Karpas-422 (cell line): ENCODE results near the gene SUPT5H. TPM values are rescaled to one million over a fixed set of nuclear protein-coding genes. Genes with fewer than 3 reads are reported as not detected.

Experiments used
- DNase-seq: peaks from one replicate; pipeline ENCODE4 v3.0.0-alpha.2; 2015
- H2AFZ ChIP-seq: fragments of 200-600 bp; sonication (generic); 2 replicates; pipeline ENCODE4 v1.6.1; 2014; ENCODE audit warnings: antibody characterized with exemption, low read length, mixed read lengths
- H3K27ac ChIP-seq: fragments of 200-600 bp; sonication (generic); 2 replicates; pipeline ENCODE4 v1.5.1; 2014; ENCODE audit warnings: mild to moderate bottlenecking, low read length, moderate library complexity
- H3K27me3 ChIP-seq: fragments of 200-600 bp; sonication (generic); 2 replicates; pipeline ENCODE4 v1.6.1; 2014; ENCODE audit warnings: low read length, mixed read lengths
- H3K36me3 ChIP-seq: fragments of 200-600 bp; sonication (generic); 2 replicates; pipeline ENCODE4 v1.6.1; 2014; ENCODE audit warnings: low read length, mixed read lengths; ENCODE audit not compliant: insufficient read depth
- H3K4me1 ChIP-seq: fragments of 200-600 bp; sonication (generic); 2 replicates; pipeline ENCODE4 v1.6.1; 2014; ENCODE audit warnings: mild to moderate bottlenecking, low read length, mixed read lengths
- H3K4me2 ChIP-seq: fragments of 200-600 bp; sonication (generic); 2 replicates; pipeline ENCODE4 v1.6.1; 2014; ENCODE audit warnings: low read length, low read depth, mild to moderate bottlenecking; ENCODE audit not compliant: poor library complexity, severe bottlenecking
- H3K4me3 ChIP-seq: fragments of 200-600 bp; sonication (generic); 2 replicates; pipeline ENCODE4 v1.5.1; 2014; ENCODE audit warnings: mild to moderate bottlenecking, antibody characterized with exemption, low read length, mixed read lengths
- H3K79me2 ChIP-seq: fragments of 200-600 bp; sonication (generic); 2 replicates; pipeline ENCODE4 v1.6.1; 2014; ENCODE audit warnings: mild to moderate bottlenecking, low read length, mixed read lengths
- H3K9ac ChIP-seq: fragments of 200-600 bp; sonication (generic); 2 replicates; pipeline ENCODE4 v1.6.0; 2014; ENCODE audit warnings: low read length
- H3K9me2 ChIP-seq: fragments of 200-600 bp; sonication (generic), shearing (Covaris generic); replicated peaks from 2 replicates; pipeline ENCODE4 v1.6.0; 2014; ENCODE audit warnings: mild to moderate bottlenecking, low read length, moderate library complexity; ENCODE audit not compliant: insufficient read depth
- H3K9me3 ChIP-seq: fragments of 300-700, 200-600 bp; sonication (generic); 2 replicates; pipeline ENCODE4 v1.6.1; 2014; ENCODE audit warnings: low read length, mixed read lengths
- H4K20me1 ChIP-seq: fragments of 200-600 bp; sonication (generic); 2 replicates; pipeline ENCODE4 v1.6.1; 2014; ENCODE audit warnings: mild to moderate bottlenecking, antibody characterized with exemption, low read length, low read depth; ENCODE audit not compliant: insufficient read depth
- total RNA-seq: library from RNA; depleted of rRNA; stranded (reverse); fragments of >200 nt; shearing (Covaris generic); gene quantifications from 2 replicates; pipeline ENCODE4 v1.2.3, GENCODE V29; 2014; ENCODE audit warnings: low replicate concordance

SUPT5H gene
- total RNA-seq, 1 experiment from 2014 or later = 55.3 TPM

GRCh38 chr19:39407660-39408391 lies 37.6 kb upstream of the SUPT5H start:
- H3K79me2 ChIP-seq = peaks cover 22% of the 10 kb centered on the region
- no peak overlapping the region for H2AFZ ChIP-seq
- no peaks in the 10 kb centered on the region for H3K9me3 ChIP-seq
- peak overlapping the region; percentile 94 for H3K9ac ChIP-seq
- no peaks in the 10 kb centered on the region for H3K9me2 ChIP-seq
- H3K4me1 ChIP-seq = peaks cover 66% of the 10 kb centered on the region
- DNase-seq = peak; percentile 83
- no peaks in the 10 kb centered on the region; the same call in 1 of the 2 replicates for H3K27me3 ChIP-seq
- H3K4me3 ChIP-seq = peak overlapping the region; percentile 96
- H3K4me2 ChIP-seq = peak overlapping the region; percentile 98
- no peaks in the 10 kb centered on the region for H3K36me3 ChIP-seq
- H3K27ac ChIP-seq = peak overlapping the region; percentile 84
- peaks cover 18% of the 10 kb centered on the region for H4K20me1 ChIP-seq

- no peaks in the 10 kb centered on the region for H3K36me3 ChIP-seq
- H3K9me3 ChIP-seq = no peaks in the 10 kb centered on the region
- H3K9me2 ChIP-seq = no peaks in the 10 kb centered on the region
- peaks cover 22% of the 10 kb centered on the region for H3K79me2 ChIP-seq
- H3K27ac ChIP-seq = peak overlapping the region; percentile 84
- H3K4me1 ChIP-seq = peaks cover 60% of the 10 kb centered on the region
- H3K4me3 ChIP-seq = peak overlapping the region; percentile 96
- peaks cover 18% of the 10 kb centered on the region for H4K20me1 ChIP-seq
- H3K27me3 ChIP-seq = no peaks in the 10 kb centered on the region; the same call in 1 of the 2 replicates
- peak; percentile 47 for DNase-seq
- H2AFZ ChIP-seq = no peak overlapping the region
- H3K4me2 ChIP-seq = peak overlapping the region; percentile 98
- H3K9ac ChIP-seq = peak overlapping the region; percentile 94
Measured at GRCh38 chr19:39408392-39409207, 36.8 kb upstream of the SUPT5H start.

GRCh38 chr19:39409208-39410016 lies 36.0 kb upstream of the SUPT5H start:
- H2AFZ ChIP-seq = no peak overlapping the region
- H3K9me3 ChIP-seq = no peaks in the 10 kb centered on the region
- H3K4me1 ChIP-seq = peaks cover 64% of the 10 kb centered on the region
- H4K20me1 ChIP-seq = peaks cover 18% of the 10 kb centered on the region
- no peaks in the 10 kb centered on the region for H3K9me2 ChIP-seq
- peak overlapping the region; percentile 96 for H3K4me3 ChIP-seq
- H3K27me3 ChIP-seq = no peaks in the 10 kb centered on the region
- no peaks in the 10 kb centered on the region for H3K36me3 ChIP-seq
- peaks cover 30% of the 10 kb centered on the region for H3K79me2 ChIP-seq
- peak; percentile 87 for DNase-seq
- H3K4me2 ChIP-seq = peak overlapping the region; percentile 98
- peak overlapping the region; percentile 92 for H3K9ac ChIP-seq
- peak overlapping the region; percentile 84 for H3K27ac ChIP-seq

GRCh38 chr19:39410017-39410830 lies 35.2 kb upstream of the SUPT5H start:
- Histone ChIP-seq H3K27me3 (no peaks in the 10 kb centered on the region), H3K4me1 (peaks cover 63% of the 10 kb centered on the region), H3K9me3 (no peaks in the 10 kb centered on the region), H3K9me2 (no peaks in the 10 kb centered on the region), H3K4me3 (peak overlapping the region; percentile 80), H2AFZ (no peak overlapping the region), H3K27ac (peak overlapping the region; percentile 84), H3K79me2 (peaks cover 32% of the 10 kb centered on the region), H3K9ac (peak overlapping the region; percentile 92), H3K36me3 (no peaks in the 10 kb centered on the region), H3K4me2 (peak overlapping the region; percentile 98), H4K20me1 (peaks cover 18% of the 10 kb centered on the region)
- peak; percentile 84 for DNase-seq

- Histone ChIP-seq H4K20me1 (peaks cover 18% of the 10 kb centered on the region), H3K27ac (peak overlapping the region; percentile 84), H3K79me2 (peaks cover 32% of the 10 kb centered on the region), H3K4me3 (peak overlapping the region; percentile 80; the same call in 1 of the 2 replicates), H3K9me2 (no peaks in the 10 kb centered on the region), H3K4me2 (peak overlapping the region; percentile 98), H3K9me3 (no peaks in the 10 kb centered on the region), H3K36me3 (no peaks in the 10 kb centered on the region), H3K27me3 (no peaks in the 10 kb centered on the region), H3K9ac (peak overlapping the region; percentile 92), H3K4me1 (peaks cover 58% of the 10 kb centered on the region), H2AFZ (no peak overlapping the region)
- peak; percentile 42 for DNase-seq
Measured at GRCh38 chr19:39410831-39411080, 34.6 kb upstream of the SUPT5H start.

- Histone ChIP-seq H2AFZ (no peak overlapping the region), H3K27me3 (no peaks in the 10 kb centered on the region), H3K9me2 (no peaks in the 10 kb centered on the region), H3K4me2 (peak overlapping the region; percentile 98), H3K79me2 (peaks cover 32% of the 10 kb centered on the region), H3K4me3 (peak overlapping the region; percentile 51; the same call in 1 of the 2 replicates), H3K9me3 (no peaks in the 10 kb centered on the region), H3K27ac (peak overlapping the region; percentile 84), H3K9ac (peak overlapping the region; percentile 92), H4K20me1 (peaks cover 18% of the 10 kb centered on the region), H3K4me1 (peaks cover 53% of the 10 kb centered on the region), H3K36me3 (no peaks in the 10 kb centered on the region)
- DNase-seq = peak; percentile 43
Measured at GRCh38 chr19:39411081-39411831, 34.1 kb upstream of the SUPT5H start.

GRCh38 chr19:39411832-39412099 lies 33.6 kb upstream of the SUPT5H start:
- H2AFZ ChIP-seq = no peak overlapping the region
- peak overlapping the region; percentile 92 for H3K9ac ChIP-seq
- H3K4me1 ChIP-seq = peaks cover 51% of the 10 kb centered on the region

More at GRCh38 chr19:39411832-39412099, 33.6 kb upstream of the SUPT5H start:
- Histone ChIP-seq H3K36me3 (no peaks in the 10 kb centered on the region), H3K4me3 (peak overlapping the region; percentile 51; the same call in 1 of the 2 replicates), H3K9me3 (no peaks in the 10 kb centered on the region), H4K20me1 (peaks cover 18% of the 10 kb centered on the region), H3K27me3 (no peaks in the 10 kb centered on the region), H3K9me2 (no peaks in the 10 kb centered on the region), H3K79me2 (peaks cover 32% of the 10 kb centered on the region), H3K27ac (peak overlapping the region; percentile 84), H3K4me2 (peak overlapping the region; percentile 98)
- DNase-seq = peak; percentile 96
